Fibroblast of gingiva (primary cell): ENCODE measurements around the gene SPSB4.

Experiments used
- DNase-seq: peaks from one replicate; pipeline ENCODE4 v3.0.0-alpha.2; 2011; ENCODE audit warnings: low read depth

SPSB4 gene

GRCh38 chr3:141055136-141055535 is 4.0 kb downstream of the SPSB4 start:
- DNase-seq: no peak

GRCh38 chr3:141055536-141056445 is 4.6 kb downstream of the SPSB4 start:
- DNase-seq: no peak

- no peak for DNase-seq
These were observed 5.6 kb downstream of the SPSB4 start for GRCh38 chr3:141056751-141057171.

GRCh38 chr3:141057436-141057835 is 6.3 kb downstream of the SPSB4 start:
- DNase-seq: no peak

DNA sequence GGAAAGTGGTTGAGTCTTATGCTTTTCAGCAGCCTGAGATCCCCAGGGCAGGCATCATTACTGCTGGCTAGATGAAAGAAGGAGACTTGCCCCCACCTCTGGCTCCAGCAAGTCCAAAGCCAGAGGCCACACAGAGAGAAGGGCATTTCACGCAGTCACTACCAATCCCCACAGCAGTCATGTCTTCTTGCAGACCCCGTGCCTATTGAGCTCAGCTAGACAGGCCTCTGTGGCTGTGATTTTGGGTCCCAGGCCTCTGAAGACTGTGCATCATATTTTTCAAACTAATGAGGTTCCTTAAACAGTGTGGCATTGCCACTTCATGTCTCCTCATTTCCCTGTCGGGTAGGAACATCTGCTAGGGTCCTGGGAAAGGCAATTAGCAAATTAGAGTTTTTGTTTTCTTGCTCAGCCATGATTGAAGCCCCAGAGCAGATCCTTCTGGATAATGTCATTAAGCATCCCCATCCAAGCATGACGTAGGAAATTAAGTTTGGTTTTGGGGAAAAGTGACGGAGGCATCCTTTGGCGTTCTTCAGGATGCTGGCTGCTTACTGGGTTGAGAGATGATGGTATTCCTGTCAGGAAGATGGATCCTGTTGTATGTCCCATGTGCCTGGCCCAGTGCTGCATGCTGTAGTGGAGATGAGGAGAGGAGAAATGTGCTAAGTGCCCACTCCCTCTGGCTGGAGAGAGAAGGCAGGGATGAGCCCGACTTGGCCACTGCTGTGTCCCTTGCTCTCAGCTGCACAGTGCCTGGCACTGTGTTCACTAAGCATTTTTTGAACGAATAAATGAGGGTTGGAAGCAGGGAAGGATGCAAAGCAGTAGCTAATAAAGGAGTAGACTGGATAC is 7.0 kb downstream of the SPSB4 start:
- DNase-seq: no peak

GRCh38 chr3:141058996-141059395 is 7.8 kb downstream of the SPSB4 start:
- DNase-seq: no peak

DNA sequence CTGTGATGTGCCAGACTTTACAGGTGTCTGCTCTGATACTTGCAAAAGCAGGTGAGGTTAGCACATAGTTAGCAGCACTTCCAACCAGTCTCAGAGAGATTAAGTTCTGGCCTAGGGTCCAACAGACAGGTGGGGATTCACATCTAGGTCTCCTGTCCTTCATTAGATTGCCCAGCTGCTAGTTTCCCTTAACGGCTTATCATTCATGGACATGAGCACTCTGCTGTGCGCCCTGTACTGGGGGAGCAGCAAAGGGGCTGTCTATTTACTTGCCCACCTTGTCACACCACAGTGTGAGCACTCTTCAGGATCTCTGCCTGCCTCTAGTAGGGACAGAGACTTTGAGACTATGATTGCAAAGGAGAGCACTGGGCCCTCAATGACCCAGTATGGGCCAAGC is 8.7 kb downstream of the SPSB4 start:
- DNase-seq: no peak

DNA sequence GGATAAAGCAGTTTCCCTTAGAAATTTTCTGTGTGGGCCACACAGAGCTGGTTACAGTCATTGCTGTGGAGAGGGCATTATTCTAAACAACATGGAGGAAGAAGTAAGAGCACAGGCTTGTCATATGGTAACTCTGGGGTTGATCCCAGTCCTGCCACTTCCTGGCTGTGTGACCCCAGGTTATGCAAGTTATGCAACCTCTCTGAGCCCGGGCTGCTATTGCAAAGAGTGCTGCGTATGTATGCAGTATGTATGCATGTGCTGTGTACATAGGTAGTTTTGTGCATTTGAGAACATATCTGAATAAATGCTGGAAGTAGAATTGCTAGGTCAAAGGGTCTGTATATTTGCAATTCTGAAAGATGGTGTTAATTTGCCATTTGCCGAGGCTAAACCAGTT is 9.2 kb downstream of the SPSB4 start:
- DNase-seq: no peak

DNA sequence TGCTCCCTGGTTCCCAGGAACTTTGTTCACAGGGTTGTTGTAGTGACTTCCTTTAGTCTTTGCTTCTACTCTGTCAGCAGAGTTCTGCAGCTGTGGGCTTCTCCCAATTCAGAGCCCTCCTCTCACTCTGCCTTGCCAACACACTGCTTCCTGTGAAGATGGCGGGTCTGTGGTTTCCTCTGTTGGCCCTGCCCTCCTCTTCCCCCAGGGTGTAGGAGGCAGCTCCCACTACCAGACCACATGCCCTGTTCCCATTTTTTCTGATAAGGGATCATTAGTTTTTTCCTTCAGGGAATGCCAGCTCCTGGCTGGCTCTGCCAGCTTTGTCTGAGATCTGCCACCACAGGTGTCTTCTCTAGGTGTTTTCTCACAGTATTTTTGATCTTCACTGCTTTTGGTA is 12.7 kb downstream of the SPSB4 start:
- DNase-seq: no peak

DNA sequence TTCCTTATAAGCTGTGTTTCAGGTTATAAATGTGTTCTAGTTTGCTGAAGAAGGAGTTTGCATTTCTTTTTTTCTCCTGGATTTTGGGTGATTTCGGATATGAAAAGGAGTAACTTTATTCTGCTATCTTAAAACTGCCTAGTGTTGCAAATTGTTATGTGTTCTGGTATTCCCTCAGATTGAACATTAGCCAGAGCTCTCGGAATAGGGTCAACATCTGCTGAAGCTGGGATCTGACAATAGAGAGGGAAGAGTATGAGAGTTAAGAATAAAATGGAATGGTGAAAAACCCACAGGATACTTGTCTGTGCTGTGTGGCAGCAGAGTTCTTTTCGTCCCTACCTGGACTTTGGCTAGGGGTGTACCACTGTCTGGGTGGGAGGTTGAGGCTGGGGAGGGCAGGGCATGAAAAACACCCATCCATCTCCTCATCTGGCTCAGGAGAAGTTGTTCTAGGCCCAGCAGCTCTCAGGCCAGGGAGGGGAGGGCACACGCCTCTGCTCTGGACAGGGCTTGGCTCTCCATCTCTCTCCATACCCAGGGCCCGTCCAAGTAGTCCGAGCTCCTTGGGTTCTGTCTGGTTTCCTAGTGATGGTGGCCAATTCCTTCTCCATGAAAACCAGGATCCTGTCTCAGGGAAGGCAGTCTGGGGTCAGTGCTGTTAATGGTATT is 13.2 kb downstream of the SPSB4 start:
- DNase-seq: no peak

GRCh38 chr3:141065258-141065657 is 14.1 kb downstream of the SPSB4 start:
- no peak for DNase-seq

DNA sequence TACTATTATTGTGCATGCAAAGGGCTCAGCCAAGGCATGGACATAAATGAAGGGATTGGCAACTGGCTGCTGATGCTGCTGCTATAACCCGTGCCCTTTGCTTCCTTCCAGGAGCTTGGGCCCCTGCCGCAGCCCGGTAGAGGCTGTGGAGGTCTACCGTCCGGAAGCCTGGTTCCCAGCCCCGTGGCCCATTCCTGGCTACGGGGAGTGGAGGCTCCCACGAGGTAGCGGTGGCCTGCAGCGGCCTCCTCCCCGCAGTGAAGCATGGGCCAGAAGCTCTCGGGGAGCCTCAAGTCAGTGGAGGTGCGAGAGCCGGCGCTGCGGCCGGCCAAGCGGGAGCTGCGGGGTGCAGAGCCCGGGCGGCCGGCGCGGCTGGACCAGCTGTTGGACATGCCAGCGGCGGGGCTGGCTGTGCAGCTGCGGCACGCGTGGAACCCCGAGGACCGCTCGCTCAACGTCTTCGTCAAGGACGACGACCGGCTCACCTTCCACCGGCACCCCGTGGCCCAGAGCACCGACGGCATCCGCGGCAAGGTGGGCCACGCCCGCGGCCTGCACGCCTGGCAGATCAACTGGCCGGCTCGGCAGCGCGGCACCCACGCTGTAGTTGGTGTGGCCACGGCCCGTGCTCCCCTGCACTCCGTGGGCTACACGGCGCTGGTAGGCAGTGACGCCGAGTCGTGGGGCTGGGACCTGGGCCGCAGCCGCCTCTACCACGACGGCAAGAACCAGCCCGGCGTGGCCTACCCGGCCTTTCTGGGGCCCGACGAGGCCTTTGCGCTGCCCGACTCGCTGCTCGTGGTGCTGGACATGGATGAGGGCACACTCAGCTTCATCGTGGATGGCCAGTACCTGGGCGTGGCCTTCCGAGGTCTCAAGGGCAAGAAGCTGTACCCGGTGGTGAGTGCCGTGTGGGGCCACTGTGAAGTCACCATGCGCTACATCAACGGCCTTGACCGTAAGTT is 15.0 kb downstream of the SPSB4 start:
- no peak for DNase-seq

DNA sequence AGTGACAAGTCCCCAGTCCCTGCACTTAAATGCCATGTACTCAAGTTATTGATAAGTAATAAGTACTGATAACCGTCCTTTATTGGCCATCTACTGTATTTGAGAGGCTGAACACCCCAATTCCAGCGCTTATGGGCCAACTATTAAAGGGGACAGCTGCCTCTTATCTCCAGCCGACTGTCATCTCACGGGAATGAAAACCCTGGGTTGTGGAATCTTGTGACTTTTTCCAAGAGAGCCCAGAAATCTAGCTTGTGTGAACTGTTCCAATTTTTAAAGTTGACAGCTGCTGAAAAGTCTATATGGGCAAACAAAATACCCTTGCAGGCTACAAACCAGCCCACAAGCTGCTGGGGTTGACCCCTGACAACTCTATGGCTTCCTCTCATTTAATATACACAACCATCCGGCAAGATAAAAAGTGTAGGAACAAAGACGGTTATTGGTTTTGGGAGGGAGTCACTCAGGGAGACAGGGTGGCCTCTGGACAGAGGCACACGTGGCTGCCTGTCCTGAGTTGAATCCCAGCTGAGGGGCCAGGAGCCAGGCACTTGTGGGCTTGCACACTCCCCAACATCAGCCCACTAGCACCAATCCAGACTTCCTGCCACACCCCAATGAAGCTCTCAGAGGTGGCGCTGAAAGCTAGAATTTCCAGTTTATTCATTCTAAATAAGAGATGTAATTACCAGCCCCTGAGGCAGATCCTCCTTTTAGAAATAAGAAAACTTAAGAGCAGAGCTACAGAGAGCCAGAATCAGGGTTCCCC is 16.2 kb downstream of the SPSB4 start:
- no peak for DNase-seq

DNA sequence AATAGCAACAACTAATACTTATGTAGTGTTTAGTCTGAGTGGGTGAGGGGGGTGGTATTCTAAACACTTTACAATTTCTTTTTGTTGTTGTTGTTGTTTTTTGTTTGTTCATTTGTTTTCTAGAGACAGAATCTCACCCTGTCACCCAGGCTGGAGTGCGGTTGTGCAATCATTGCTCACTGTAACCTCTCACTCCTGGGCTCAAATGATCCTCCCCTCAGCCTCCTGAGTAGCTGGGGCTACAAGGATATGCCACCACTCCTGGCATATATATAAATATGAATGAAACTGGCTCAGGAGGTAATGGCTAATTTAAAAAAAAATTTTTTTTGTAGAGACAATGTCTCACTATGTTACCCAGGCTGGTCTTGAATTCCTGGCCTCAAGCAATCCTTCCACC is 19.1 kb downstream of the SPSB4 start:
- DNase-seq: no peak

DNA sequence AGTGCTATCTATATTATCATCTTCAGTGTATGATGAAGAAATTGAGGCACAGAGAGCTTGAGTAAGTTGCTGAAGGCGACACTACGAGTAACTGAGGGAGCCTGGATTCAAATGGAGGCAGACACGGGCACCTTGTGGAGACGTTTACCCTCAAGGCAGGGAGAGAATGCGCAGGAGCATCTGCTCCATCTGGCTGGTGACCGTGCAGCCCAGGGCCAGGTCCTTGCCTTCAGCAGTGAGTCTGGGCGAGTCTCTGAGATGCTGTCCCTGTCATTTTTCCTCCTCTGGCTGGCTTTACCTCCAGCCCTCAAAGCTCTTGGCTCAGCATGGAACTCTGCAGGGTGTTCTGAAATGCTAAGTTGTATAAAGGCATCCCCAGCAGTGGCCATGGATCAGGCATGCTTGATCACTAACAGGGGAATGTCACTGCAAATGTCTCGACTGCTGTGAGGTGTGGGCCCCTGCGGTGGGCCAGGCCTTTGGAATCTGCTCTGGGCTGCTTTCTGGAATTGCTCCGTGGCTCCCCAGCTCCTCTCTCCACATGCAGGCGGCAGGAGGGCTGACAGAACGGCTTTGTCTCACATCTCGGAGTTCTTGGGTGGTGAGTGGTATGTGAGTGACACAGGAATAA is 19.7 kb downstream of the SPSB4 start:
- no peak for DNase-seq

GRCh38 chr3:141071681-141072260 is 20.6 kb downstream of the SPSB4 start:
- no peak for DNase-seq

DNA sequence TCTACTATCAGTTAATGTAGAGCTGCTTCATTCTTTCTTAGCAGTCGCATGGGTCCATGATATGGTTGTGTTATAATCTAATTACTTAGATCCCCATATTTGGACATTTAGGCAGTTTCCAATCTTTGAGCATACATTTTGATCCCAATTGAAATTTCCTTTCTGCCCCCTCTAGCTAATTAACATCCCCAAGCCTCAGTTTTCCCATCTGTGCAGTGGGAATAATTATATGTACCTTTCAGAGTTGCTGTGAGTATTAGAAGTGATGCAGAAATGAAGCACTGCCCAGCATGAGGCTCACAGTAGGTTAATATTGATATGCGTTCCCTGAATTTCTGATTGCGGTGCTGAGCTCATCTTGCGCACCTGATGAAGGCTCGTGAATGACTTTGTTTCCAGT is 21.8 kb downstream of the SPSB4 start:
- no peak for DNase-seq

DNA sequence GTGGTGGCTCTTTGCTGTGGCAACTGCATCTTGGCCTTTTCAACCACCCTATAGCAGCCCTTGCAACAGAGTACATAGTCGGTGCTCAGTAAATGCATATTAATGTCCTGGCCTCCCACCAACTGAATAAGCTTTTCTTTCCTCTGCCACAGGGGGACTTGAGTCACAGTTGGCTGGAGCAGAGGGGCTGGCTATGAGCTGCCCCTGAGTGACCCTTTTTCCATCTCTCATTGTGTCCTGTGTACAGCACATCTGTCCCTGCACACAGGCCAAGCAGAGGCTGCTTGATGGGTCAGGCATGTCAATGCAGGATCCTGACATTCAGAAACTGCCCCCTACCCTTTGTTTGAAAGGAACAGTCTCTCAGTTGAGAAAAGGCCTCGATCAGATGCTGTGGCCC is 22.4 kb downstream of the SPSB4 start:
- no peak for DNase-seq

DNA sequence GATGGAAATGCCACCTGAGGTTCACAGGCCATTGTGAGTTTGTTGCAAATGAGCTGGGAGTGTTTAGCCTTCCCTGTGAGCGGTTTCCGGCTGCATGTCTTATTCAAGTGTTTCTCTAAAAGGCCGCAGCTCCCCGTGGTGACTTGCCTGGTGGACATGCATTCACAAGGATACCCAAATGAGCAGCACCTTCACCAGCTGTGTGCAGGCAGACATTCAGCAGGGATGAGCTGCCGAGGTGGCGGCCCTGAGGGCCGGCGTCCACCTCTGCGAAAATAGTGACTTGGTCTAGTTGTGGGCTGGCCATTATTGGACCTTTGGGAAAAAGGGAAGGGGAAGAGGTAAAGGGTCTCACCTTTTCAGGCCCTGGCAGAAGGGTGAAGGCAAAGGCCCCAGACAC is 23.4 kb downstream of the SPSB4 start:
- no peak for DNase-seq
